ENCODE data around the gene ETV2. TPM values are rescaled to one million over a fixed set of nuclear protein-coding genes. Genes with fewer than 3 reads are reported as not detected.

The ETV2 gene
- total RNA-seq, 1 experiment from 2014 or later, result 0.73 TPM

DNA sequence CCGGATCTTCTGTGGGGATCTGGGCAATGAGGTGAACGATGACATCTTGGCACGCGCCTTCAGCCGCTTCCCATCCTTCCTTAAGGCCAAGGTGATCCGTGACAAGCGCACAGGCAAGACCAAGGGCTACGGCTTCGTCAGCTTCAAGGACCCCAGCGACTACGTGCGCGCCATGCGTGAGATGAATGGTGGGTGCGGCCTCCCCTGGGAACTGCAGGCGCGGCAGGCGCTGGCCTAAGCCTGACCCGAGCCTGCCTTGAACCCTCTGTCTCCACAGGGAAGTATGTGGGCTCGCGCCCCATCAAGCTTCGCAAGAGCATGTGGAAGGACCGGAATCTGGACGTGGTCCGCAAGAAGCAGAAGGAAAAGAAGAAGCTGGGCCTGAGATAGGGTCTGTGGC lies 4.4 kb upstream of the ETV2 start:
- Histone ChIP-seq H3K27me3 (replicated peaks; ENCODE audit: insufficient read depth, low read depth, low read length, poor library complexity) (no peaks in the 10 kb centered on the region), H3K4me1 (ENCODE audit: insufficient read depth, low read length, poor library complexity, severe bottlenecking) (peaks cover 10% of the 10 kb centered on the region), H3K9me3 (ENCODE audit: low read depth, low read length, poor library complexity, severe bottlenecking) (no peaks in the 10 kb centered on the region), H3K27ac (ENCODE audit: low read depth, low read length, poor library complexity, severe bottlenecking) (no peak overlapping the region), H3K36me3 (ENCODE audit: insufficient read depth, low read length, poor library complexity, severe bottlenecking) (peaks cover 47% of the 10 kb centered on the region), H3K4me3 (ENCODE audit: low read depth, low read length, poor library complexity, severe bottlenecking) (no peak overlapping the region)
- POLR2A ChIA-PET (ENCODE audit: low non-redundant PET), result no interaction called here
- CTCF ChIA-PET, result no interaction called here
- intact Hi-C loops (cut with micrococcal nuclease; ENCODE audit: unreplicated experiment), result no loop called here
- TSS peak; percentile 24 for BruUV-seq (replicated peaks)
- DNase-seq (ENCODE audit: low spot score), result no peak
- TF ChIP-seq, protein P1, sequence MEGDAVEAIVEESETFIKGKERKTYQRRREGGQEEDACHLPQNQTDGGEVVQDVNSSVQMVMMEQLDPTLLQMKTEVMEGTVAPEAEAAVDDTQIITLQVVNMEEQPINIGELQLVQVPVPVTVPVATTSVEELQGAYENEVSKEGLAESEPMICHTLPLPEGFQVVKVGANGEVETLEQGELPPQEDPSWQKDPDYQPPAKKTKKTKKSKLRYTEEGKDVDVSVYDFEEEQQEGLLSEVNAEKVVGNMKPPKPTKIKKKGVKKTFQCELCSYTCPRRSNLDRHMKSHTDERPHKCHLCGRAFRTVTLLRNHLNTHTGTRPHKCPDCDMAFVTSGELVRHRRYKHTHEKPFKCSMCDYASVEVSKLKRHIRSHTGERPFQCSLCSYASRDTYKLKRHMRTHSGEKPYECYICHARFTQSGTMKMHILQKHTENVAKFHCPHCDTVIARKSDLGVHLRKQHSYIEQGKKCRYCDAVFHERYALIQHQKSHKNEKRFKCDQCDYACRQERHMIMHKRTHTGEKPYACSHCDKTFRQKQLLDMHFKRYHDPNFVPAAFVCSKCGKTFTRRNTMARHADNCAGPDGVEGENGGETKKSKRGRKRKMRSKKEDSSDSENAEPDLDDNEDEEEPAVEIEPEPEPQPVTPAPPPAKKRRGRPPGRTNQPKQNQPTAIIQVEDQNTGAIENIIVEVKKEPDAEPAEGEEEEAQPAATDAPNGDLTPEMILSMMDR (conservative IDR thresholded peaks at IDR 0.05; ENCODE audit: low read depth, low read length), result no peak
- no peak for TF ChIP-seq EZH2 (IDR thresholded peaks at IDR 0.05; ENCODE audit: borderline replicate concordance, low read depth, low read length, poor library complexity, severe bottlenecking)

DNA sequence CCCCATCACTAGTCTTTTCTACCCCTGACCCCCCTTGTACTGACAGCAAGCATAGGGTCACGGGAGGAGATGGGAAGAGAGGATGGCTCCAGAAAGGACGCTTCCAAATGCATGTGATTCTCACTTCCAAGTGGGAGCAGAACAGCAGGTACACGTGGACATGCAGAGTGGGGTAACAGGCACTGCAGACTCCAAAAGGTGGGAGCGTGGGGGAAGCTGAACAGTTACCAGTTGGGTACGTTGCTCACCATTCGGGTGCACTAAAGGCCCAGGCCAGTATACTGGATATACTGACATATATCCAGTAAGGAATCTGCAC lies 2.3 kb upstream of the ETV2 start:
- BruUV-seq (replicated peaks), result no TSS peak
- POLR2A ChIA-PET (ENCODE audit: low non-redundant PET), result no interaction called here
- peaks cover 17% of the 10 kb centered on the region for H3K4me1 ChIP-seq (ENCODE audit: insufficient read depth, low read length, poor library complexity, severe bottlenecking)
- no peak for DNase-seq (ENCODE audit: low spot score)
- H3K27me3 ChIP-seq (replicated peaks; ENCODE audit: insufficient read depth, low read depth, low read length, poor library complexity), result no peaks in the 10 kb centered on the region
- H3K27ac ChIP-seq (ENCODE audit: low read depth, low read length, poor library complexity, severe bottlenecking), result no peak overlapping the region
- CTCF ChIA-PET, result no interaction called here
- H3K4me3 ChIP-seq (ENCODE audit: low read depth, low read length, poor library complexity, severe bottlenecking), result no peak overlapping the region
- no peak for TF ChIP-seq EZH2 (IDR thresholded peaks at IDR 0.05; ENCODE audit: borderline replicate concordance, low read depth, low read length, poor library complexity, severe bottlenecking)
- TF ChIP-seq, protein P1 (conservative IDR thresholded peaks at IDR 0.05; ENCODE audit: low read depth, low read length), result no peak
- peaks cover 26% of the 10 kb centered on the region for H3K36me3 ChIP-seq (ENCODE audit: insufficient read depth, low read length, poor library complexity, severe bottlenecking)
- intact Hi-C loops (cut with micrococcal nuclease; ENCODE audit: unreplicated experiment), result no loop called here
- H3K9me3 ChIP-seq (ENCODE audit: low read depth, low read length, poor library complexity, severe bottlenecking), result no peaks in the 10 kb centered on the region

DNA sequence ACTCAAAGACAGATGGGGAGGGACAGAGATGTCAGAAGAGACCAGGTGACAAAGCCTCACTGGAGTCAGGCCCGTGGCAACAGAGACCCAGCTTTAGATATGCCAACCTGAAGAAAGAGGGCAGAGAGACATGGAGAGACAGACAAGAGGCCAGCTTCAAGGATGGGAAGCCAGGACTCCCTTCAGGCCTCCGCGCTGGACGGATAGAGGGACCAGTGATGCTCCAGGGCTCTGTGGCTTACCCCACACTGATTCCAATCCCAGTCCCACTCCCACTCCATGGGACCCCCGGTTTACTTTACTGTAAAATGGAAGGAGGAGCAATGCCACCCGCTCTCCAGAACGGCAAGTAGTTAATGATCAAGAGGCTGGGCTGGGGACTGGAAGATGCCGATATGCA lies 1.7 kb upstream of the ETV2 start:
- no peaks in the 10 kb centered on the region for H3K27me3 ChIP-seq (replicated peaks; ENCODE audit: insufficient read depth, low read depth, low read length, poor library complexity)
- intact Hi-C loops (cut with micrococcal nuclease; ENCODE audit: unreplicated experiment), result loop anchor here (10.0 kb wide), 1 partner anchor 285 kb away; the partner anchor contains the start of gene FFAR3
- TF ChIP-seq EZH2 (IDR thresholded peaks at IDR 0.05; ENCODE audit: borderline replicate concordance, low read depth, low read length, poor library complexity, severe bottlenecking), result no peak
- TF ChIP-seq, protein P1 (conservative IDR thresholded peaks at IDR 0.05; ENCODE audit: low read depth, low read length), result no peak

More for the DNA sequence above, 1.7 kb upstream of the ETV2 start:
- no TSS peak for BruUV-seq (replicated peaks)
- DNase-seq (ENCODE audit: low spot score), result no peak
- Histone ChIP-seq H3K9me3 (ENCODE audit: low read depth, low read length, poor library complexity, severe bottlenecking) (no peaks in the 10 kb centered on the region), H3K4me3 (ENCODE audit: low read depth, low read length, poor library complexity, severe bottlenecking) (no peak overlapping the region), H3K4me1 (ENCODE audit: insufficient read depth, low read length, poor library complexity, severe bottlenecking) (peaks cover 17% of the 10 kb centered on the region), H3K36me3 (ENCODE audit: insufficient read depth, low read length, poor library complexity, severe bottlenecking) (peaks cover 22% of the 10 kb centered on the region), H3K27ac (ENCODE audit: low read depth, low read length, poor library complexity, severe bottlenecking) (no peak overlapping the region)
- ChIA-PET CTCF (no interaction called here), POLR2A (ENCODE audit: low non-redundant PET) (no interaction called here)
